ENCODE measurements around the gene DNAJC11. TPM values are rescaled to one million over a fixed set of nuclear protein-coding genes. Genes with fewer than 3 reads are reported as not detected.

Gene DNAJC11
- total RNA-seq, 2 experiments from 2014 or later, result 45.4 to 51.0 TPM

GRCh38 chr1:6635161-6635909 lies 66.3 kb downstream of the DNAJC11 start:
- CTCF ChIA-PET, result interaction anchor here (0.7 to 1.6 kb wide), 3 partner anchors 35 to 145 kb away, joined by 3 to 4 read pairs (median 3); no protein-coding TSS in a partner anchor
- Mint-ChIP-seq H3K27me3 (no peaks in the 10 kb centered on the region), H3K4me3 (no peak overlapping the region), H3K36me3 (peaks cover 9% of the 10 kb centered on the region), H3K4me1 (no peaks in the 10 kb centered on the region), H3K9me3 (ENCODE audit: low read depth) (no peaks in the 10 kb centered on the region), H3K27ac (no peak overlapping the region)
- ATAC-seq, result no peak
- no peak for DNase-seq

DNA sequence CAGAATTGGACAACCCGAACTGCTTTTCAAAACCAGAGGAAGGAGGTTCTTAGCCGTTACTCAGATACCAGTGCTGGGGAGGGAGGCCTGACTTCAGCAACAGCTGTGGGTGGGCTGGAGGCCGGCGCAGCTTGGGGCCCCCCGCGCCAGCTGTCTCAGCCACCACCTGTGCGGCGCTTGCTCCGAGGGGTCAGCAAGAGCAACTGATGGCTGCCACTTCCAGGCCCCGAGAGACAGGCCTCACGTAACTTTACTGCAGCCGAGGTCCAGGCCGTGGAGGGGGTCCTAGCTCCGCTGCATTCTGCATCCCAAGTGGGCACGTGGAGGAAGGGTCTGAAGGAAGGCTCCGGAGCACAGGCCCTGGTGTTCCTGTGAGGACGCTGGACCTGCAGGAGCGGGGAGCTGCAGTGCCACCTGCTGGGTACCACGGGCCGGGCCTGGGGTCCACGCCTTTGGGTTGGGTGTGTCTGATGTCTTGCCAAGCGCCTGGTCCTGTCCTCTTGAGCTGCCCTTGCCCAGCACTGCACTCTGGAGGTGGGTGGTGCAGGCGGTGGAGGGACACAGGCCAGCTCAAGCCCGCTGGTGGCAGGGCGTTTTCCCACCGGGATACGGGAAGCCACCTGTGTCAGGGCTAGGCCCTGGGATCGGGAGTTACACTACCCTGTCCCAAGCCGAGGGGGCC lies 67.1 kb downstream of the DNAJC11 start:
- no peaks in the 10 kb centered on the region for H3K27me3 Mint-ChIP-seq
- DNase-seq (peak; percentile 54), ATAC-seq (peak; percentile 29)
- H3K4me3 Mint-ChIP-seq, result no peak overlapping the region
- H3K4me1 Mint-ChIP-seq, result no peaks in the 10 kb centered on the region
- H3K9me3 Mint-ChIP-seq (ENCODE audit: low read depth), result no peaks in the 10 kb centered on the region
- CTCF ChIA-PET, result interaction anchor here (0.7 to 1.6 kb wide), 3 partner anchors 34 to 144 kb away, joined by 3 to 4 read pairs (median 3); no protein-coding TSS in a partner anchor
- no peak overlapping the region for H3K27ac Mint-ChIP-seq
- peaks cover 14% of the 10 kb centered on the region for H3K36me3 Mint-ChIP-seq

DNA sequence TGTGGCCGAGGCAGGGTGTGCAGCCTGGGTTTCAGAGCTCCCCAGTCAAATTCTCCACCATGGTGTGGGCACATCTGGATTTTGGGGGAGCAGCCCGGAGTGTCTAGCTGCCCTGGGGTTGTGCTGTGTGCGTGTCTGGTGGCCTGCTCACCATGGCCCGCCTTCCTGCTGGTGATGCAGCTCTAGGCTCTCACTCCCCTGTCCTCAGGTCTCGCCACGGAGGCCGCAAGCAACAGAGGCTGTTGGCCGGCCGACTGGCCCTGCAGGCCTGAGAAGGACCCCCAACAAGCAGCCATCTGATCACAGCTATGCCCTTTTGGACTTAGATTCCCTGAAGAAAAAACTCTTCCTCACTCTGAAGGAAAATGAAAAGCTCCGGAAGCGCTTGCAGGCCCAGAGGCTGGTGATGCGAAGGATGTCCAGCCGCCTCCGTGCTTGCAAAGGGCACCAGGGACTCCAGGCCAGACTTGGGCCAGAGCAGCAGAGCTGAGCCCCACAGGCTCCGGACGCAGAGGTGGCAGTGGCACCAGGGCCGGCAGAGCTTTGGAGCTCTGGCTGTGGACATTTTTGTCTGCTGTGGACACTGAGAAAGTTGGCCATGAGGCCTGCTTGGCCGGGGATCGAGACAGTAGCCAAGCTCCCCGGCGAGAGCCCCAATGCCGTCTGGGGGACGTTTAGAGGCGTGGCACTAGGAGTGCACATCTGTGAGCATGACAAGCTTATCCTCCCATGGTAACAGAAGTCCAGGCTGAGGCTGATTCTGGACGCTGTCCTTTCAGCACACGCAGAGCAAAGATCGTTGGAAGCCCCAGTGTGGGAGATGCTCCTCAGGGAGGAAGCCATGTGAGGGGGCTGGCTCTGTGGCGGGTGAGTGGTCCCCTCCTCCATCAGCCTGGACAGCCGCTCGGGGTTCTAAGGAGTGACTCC lies 68.8 kb downstream of the DNAJC11 start:
- ATAC-seq (no peak), DNase-seq (no peak)
- no peak overlapping the region for H3K4me3 Mint-ChIP-seq
- no peaks in the 10 kb centered on the region for H3K27me3 Mint-ChIP-seq
- peaks cover 2% of the 10 kb centered on the region for H3K4me1 Mint-ChIP-seq
- CTCF ChIA-PET, result interaction anchor here (0.6 to 2.2 kb wide), 3 partner anchors 15 to 427 kb away, joined by 3 to 5 read pairs (median 3); partner anchors contain the start of genes NOL9, RNF207 and TAS1R1
- H3K36me3 Mint-ChIP-seq, result peaks cover 15% of the 10 kb centered on the region
- no peak overlapping the region for H3K27ac Mint-ChIP-seq
- H3K9me3 Mint-ChIP-seq (ENCODE audit: low read depth), result no peaks in the 10 kb centered on the region

DNA sequence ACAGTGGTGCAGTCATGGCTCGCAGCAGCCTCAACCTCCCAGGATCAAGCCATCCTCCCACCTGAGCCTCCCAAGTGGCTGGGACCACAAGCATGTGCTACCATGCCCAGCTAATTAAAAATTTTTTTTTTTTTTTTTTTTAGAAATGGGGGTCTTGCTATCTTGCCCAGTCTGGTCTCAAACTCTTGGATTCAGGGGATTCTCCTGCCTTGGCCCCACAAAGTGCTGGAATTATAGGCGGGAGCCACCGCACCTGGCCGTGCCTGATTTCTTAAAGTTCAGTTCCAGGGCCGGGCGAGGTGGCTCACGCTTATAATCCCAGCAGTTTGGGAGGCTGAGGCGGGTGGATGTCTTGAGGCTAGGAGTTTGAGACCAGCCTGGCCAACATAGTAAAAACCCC lies 70.6 kb downstream of the DNAJC11 start:
- peaks cover 19% of the 10 kb centered on the region for H3K36me3 Mint-ChIP-seq
- H3K27ac Mint-ChIP-seq, result no peak overlapping the region
- peaks cover 19% of the 10 kb centered on the region for H3K4me1 Mint-ChIP-seq
- no peaks in the 10 kb centered on the region for H3K27me3 Mint-ChIP-seq
- DNase-seq, result no peak
- no peak for ATAC-seq
- CTCF ChIA-PET, result interaction anchor here (2.2 kb wide), 1 partner anchor 16 kb away, joined by 5 read pairs; no protein-coding TSS in a partner anchor
- H3K9me3 Mint-ChIP-seq (ENCODE audit: low read depth), result no peaks in the 10 kb centered on the region
- H3K4me3 Mint-ChIP-seq, result no peak overlapping the region

GRCh38 chr1:6630027-6630426 lies 71.6 kb downstream of the DNAJC11 start:
- Mint-ChIP-seq H3K4me1 (peaks cover 23% of the 10 kb centered on the region), H3K9me3 (ENCODE audit: low read depth) (no peaks in the 10 kb centered on the region), H3K4me3 (no peak overlapping the region), H3K36me3 (peaks cover 21% of the 10 kb centered on the region), H3K27me3 (no peaks in the 10 kb centered on the region), H3K27ac (no peak overlapping the region)
- DNase-seq (no peak), ATAC-seq (no peak)
- CTCF ChIA-PET, result interaction anchor here (0.6 to 1.0 kb wide), 2 partner anchors 17 to 24 kb away, joined by 4 to 5 read pairs; no protein-coding TSS in a partner anchor

DNA sequence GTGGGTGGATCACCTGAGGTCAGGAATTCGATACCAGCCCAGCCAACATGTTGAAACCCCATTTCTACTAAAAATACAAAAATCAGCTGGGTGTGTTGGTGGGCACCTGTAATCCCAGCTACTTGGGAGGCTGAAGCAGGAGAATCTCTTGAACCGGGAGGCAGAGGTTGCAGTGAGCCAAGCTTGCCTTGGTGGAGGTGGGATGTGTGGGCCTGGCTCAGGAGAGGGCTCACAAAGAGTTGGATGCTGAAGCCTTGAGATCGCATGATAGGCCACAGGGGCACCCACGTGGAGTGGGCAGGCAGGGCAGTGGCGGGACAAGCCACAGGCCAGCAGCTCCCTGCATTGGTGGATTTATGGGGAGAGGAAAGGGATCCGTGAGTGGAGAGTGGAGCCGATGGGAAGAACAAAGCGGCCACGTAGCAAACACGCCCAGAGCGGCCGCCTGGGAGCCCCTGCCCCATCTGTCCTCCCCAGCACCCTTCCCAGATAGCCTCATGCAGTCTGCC lies 72.6 kb downstream of the DNAJC11 start:
- ATAC-seq (no peak), DNase-seq (no peak)
- peaks cover 19% of the 10 kb centered on the region for H3K36me3 Mint-ChIP-seq
- no peaks in the 10 kb centered on the region for H3K9me3 Mint-ChIP-seq (ENCODE audit: low read depth)
- no peak overlapping the region for H3K27ac Mint-ChIP-seq
- CTCF ChIA-PET, result no interaction called here
- no peak overlapping the region for H3K4me3 Mint-ChIP-seq
- no peaks in the 10 kb centered on the region for H3K27me3 Mint-ChIP-seq
- H3K4me1 Mint-ChIP-seq, result peaks cover 28% of the 10 kb centered on the region

DNA sequence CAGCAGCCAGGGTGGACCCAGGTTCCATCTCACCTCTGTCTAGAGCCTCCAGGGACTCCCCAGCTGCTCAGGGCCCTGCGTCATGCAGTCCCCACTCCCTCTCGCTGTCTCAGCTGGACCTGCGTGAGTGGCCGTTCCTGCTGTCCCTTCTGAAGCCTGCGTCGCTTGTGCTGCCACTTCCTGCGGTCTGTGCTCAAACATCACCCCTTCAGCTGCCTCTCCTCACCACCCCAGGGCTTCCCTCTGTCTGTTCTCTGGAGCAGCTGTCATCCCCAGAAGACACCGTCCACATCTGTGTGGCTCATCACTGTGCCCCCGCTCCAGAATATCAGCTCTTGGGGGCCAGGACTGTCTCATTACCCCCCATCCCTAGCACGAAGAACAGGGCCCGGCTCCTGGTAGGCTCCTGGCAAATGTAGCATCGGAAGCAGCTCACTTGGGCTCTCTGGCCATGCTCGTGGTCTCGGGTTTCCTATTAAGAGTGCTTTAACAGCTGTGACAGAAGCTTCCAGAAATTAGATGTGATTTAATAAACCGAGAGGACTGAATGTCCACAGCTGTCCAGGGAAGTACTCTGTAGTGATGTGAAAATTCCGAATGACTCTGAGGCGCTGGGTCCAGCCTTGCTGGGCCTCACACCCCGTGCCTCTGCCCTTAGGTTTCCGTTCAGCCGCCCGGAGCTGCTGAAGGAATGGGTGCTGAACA lies 73.6 kb downstream of the DNAJC11 start:
- H3K36me3 Mint-ChIP-seq, result peaks cover 16% of the 10 kb centered on the region
- peaks cover 30% of the 10 kb centered on the region for H3K4me1 Mint-ChIP-seq
- no peaks in the 10 kb centered on the region for H3K9me3 Mint-ChIP-seq (ENCODE audit: low read depth)
- CTCF ChIA-PET, result no interaction called here
- no peaks in the 10 kb centered on the region for H3K27me3 Mint-ChIP-seq
- peak overlapping the region; percentile 26 for H3K27ac Mint-ChIP-seq
- H3K4me3 Mint-ChIP-seq, result peak overlapping the region; percentile 29
- no peak for ATAC-seq
- no peak for DNase-seq

DNA sequence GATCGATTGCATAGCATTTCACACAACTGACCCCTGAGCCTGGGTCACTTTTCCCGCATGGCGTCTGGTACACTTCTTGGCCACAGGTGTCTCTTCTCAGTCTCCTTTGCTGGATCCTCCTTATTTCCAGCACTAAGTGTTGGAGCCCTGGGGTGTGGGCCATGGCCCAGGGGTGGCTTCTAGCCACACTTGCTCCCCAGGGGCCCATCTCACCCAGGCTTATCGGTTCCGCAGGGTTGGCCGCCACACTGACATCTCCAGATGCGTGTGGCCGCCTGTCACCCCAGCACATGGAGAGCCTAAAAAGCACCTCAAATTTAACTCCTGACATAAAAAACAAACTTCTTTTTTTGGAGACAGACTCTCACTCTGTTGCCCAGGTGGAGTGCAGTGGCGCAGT lies 74.6 kb downstream of the DNAJC11 start:
- peaks cover 16% of the 10 kb centered on the region for H3K36me3 Mint-ChIP-seq
- H3K4me3 Mint-ChIP-seq, result peak overlapping the region; percentile 92
- no peak overlapping the region for H3K27ac Mint-ChIP-seq
- no peak for DNase-seq
- no peaks in the 10 kb centered on the region for H3K9me3 Mint-ChIP-seq (ENCODE audit: low read depth)
- H3K4me1 Mint-ChIP-seq, result peaks cover 30% of the 10 kb centered on the region
- ATAC-seq, result no peak
- CTCF ChIA-PET, result interaction anchor here (1.2 kb wide), 2 partner anchors 62 to 74 kb away, joined by 3 to 4 read pairs; partner anchors contain the start of gene DNAJC11
- H3K27me3 Mint-ChIP-seq, result no peaks in the 10 kb centered on the region

GRCh38 chr1:6625584-6626149 lies 75.9 kb downstream of the DNAJC11 start:
- H3K9me3 Mint-ChIP-seq (ENCODE audit: low read depth), result no peaks in the 10 kb centered on the region
- H3K4me1 Mint-ChIP-seq, result peaks cover 30% of the 10 kb centered on the region
- no peaks in the 10 kb centered on the region for H3K27me3 Mint-ChIP-seq
- CTCF ChIA-PET, result interaction anchor here (0.7 to 1.2 kb wide), 4 partner anchors 64 to 139 kb away, joined by 3 to 4 read pairs (median 3); partner anchors contain the start of gene DNAJC11
- H3K4me3 Mint-ChIP-seq, result peak overlapping the region; percentile 92
- DNase-seq (no peak), ATAC-seq (no peak)
- peak overlapping the region; percentile 84 for H3K27ac Mint-ChIP-seq
- peaks cover 22% of the 10 kb centered on the region for H3K36me3 Mint-ChIP-seq

GRCh38 chr1:6624710-6625583 lies 76.7 kb downstream of the DNAJC11 start, which contains the start of gene THAP3:
Gene THAP3, plus strand, starts transcription at chr1:6624868. Its CDS starts 351 bp downstream, at chr1:6625219.
- CTCF ChIA-PET, result interaction anchor here (0.7 to 0.8 kb wide), 2 partner anchors 70 to 92 kb away, joined by 3 read pairs; partner anchors contain the start of genes NOL9 and TAS1R1
- Mint-ChIP-seq H3K9me3 (ENCODE audit: low read depth) (no peaks in the 10 kb centered on the region), H3K4me3 (peak within 1 kb of the TSS; percentile 92), H3K36me3 (peaks cover 24% of the 10 kb centered on the region), H3K27me3 (no peaks in the 10 kb centered on the region), H3K4me1 (peaks cover 30% of the 10 kb centered on the region), H3K27ac (peak within 1 kb of the TSS; percentile 84)
- DNase-seq (peak; percentile 92), ATAC-seq (peak; percentile 97)

GRCh38 chr1:6623269-6623965 lies 78.2 kb downstream of the DNAJC11 start:
- Mint-ChIP-seq H3K27ac (no peak overlapping the region), H3K9me3 (ENCODE audit: low read depth) (no peaks in the 10 kb centered on the region), H3K36me3 (peaks cover 22% of the 10 kb centered on the region), H3K27me3 (no peaks in the 10 kb centered on the region), H3K4me1 (peaks cover 30% of the 10 kb centered on the region), H3K4me3 (no peak overlapping the region)
- CTCF ChIA-PET, result no interaction called here
- DNase-seq, result no peak
- ATAC-seq, result no peak

Data from activated CD8-positive, alpha-beta memory T cell treated with anti-CD3 and anti-CD28 coated beads, Interleukin-2, amount 10 ng/mL, durations not matched to agents 7 days and 5 days (primary cell).